Thoracic aorta (tissue), 2 donors: ENCODE measurements around the gene OR6C2. TPM values are rescaled to one million over a fixed set of nuclear protein-coding genes. Genes with fewer than 3 reads are reported as not detected.
"Not testable (repeated sequence)": the region's sequence is repeated elsewhere in the genome, so short reads cannot be mapped to it uniquely, and the experiment has no call there.

Experiments used
- ATAC-seq: fragments of 150-250 bp; one replicate; pipeline ENCODE4 v1.8.0; 2017; ENCODE audit warnings: low read depth; ENCODE audit not compliant: insufficient number of reproducible peaks, low FRiP score
- DNase-seq: peaks from one replicate; pipeline ENCODE4 v3.0.0-alpha.2; 2020; ENCODE audit warnings: low spot score
- H3K27ac ChIP-seq, 2 donors: fragments of 200-600 bp; sonication (generic); 1 replicate in 1 of 2; 2 replicates in 1 of 2; pipeline ENCODE4 v1.5.1; 2016; ENCODE audit warnings: mild to moderate bottlenecking in 2 of 2, moderate library complexity in 2 of 2
- H3K27me3 ChIP-seq: fragments of 200-600 bp; sonication (generic); replicated peaks from 2 replicates; pipeline ENCODE4 v1.6.0; 2016; ENCODE audit warnings: mild to moderate bottlenecking; ENCODE audit not compliant: insufficient read depth
- H3K36me3 ChIP-seq: fragments of 200-600 bp; sonication (generic); one replicate; pipeline ENCODE4 v1.5.1; 2016
- H3K4me1 ChIP-seq, 2 donors: fragments of 200-600 bp; sonication (generic); 1 replicate in 1 of 2; 2 replicates in 1 of 2; pipeline versions ENCODE4 v1.5.1 to v1.6.0; 2016; ENCODE audit warnings: low read depth in 2 of 2, mild to moderate bottlenecking in 1 of 2; ENCODE audit not compliant: control insufficient read depth in 1 of 2
- H3K4me3 ChIP-seq: fragments of 200-600 bp; sonication (generic); 2 replicates; pipeline ENCODE4 v1.5.1; 2016; ENCODE audit warnings: mild to moderate bottlenecking
- H3K9me3 ChIP-seq: fragments of 200-600 bp; sonication (generic); 2 replicates; pipeline ENCODE4 v1.5.1; 2016
- CTCF ChIP-seq: fragments of 200-600 bp; sonication (generic); IDR thresholded peaks from one replicate; pipeline ENCODE4 v1.5.1; 2019; ENCODE audit warnings: antibody characterized with exemption
- total RNA-seq, 2 donors: library from RNA; depleted of rRNA; stranded (reverse); fragments of >200 nt; gene quantifications; one replicate each; pipeline versions ENCODE4 v1.1.0 to v1.2.3, GENCODE V29; 2016

The OR6C2 gene
- total RNA-seq, 2 donors from 2014 or later = not detected

- no peak for TF ChIP-seq CTCF
- H3K36me3 ChIP-seq = no peaks in the 10 kb centered on the region
- no peak within 1 kb of the TSS for H3K4me3 ChIP-seq
- no peaks in the 10 kb centered on the region for H3K4me1 ChIP-seq
- H3K27me3 ChIP-seq = no peaks in the 10 kb centered on the region
- no peaks in the 10 kb centered on the region for H3K9me3 ChIP-seq
- ATAC-seq = no peak
- H3K27ac ChIP-seq = no peak within 1 kb of the TSS
- DNase-seq = no peak
Measured at GRCh38 chr12:55470088-55470829, 26.4 kb downstream of the OR6C2 start, which contains the start of gene OR6C70. OR6C70 (minus strand) TSS chr12:55470138; CDS start chr12:55470138, 0 bp downstream.

GRCh38 chr12:55472264-55472663, 28.4 kb downstream of the OR6C2 start:
- Histone ChIP-seq H3K9me3 (no peaks in the 10 kb centered on the region), H3K27ac (no peak overlapping the region), H3K4me3 (no peak overlapping the region), H3K4me1 (no peaks in the 10 kb centered on the region), H3K36me3 (no peaks in the 10 kb centered on the region), H3K27me3 (no peaks in the 10 kb centered on the region)
- TF ChIP-seq CTCF = no peak
- no peak for ATAC-seq
- no peak for DNase-seq

GRCh38 chr12:55479136-55479535, 35.3 kb downstream of the OR6C2 start:
- H3K36me3 ChIP-seq, H3K27ac ChIP-seq, H3K9me3 ChIP-seq, H3K4me3 ChIP-seq, DNase-seq, H3K27me3 ChIP-seq, ATAC-seq, H3K4me1 ChIP-seq: not testable (repeated sequence)

- H3K9me3 ChIP-seq, H3K27me3 ChIP-seq: not testable (repeated sequence)
Measured at GRCh38 chr12:55484284-55484683, 40.4 kb downstream of the OR6C2 start.

GRCh38 chr12:55492078-55492477, 48.2 kb downstream of the OR6C2 start, which contains the start of gene OR6C68:
OR6C68 (plus strand) TSS chr12:55492378; CDS start chr12:55492378, 0 bp downstream.
- Histone ChIP-seq H3K4me3 (no peak within 1 kb of the TSS), H3K27ac (no peak within 1 kb of the TSS), H3K27me3 (no peaks in the 10 kb centered on the region), H3K36me3 (no peaks in the 10 kb centered on the region), H3K9me3 (no peaks in the 10 kb centered on the region), H3K4me1 (no peaks in the 10 kb centered on the region)
- ATAC-seq (no peak), DNase-seq (no peak)
- no peak for TF ChIP-seq CTCF

More at GRCh38 chr12:55484284-55484683, 40.4 kb downstream of the OR6C2 start:
- H3K27ac ChIP-seq, H3K4me3 ChIP-seq, DNase-seq, ATAC-seq, H3K36me3 ChIP-seq, H3K4me1 ChIP-seq: not testable (repeated sequence)

- Histone ChIP-seq H3K9me3 (no peaks in the 10 kb centered on the region), H3K36me3 (no peaks in the 10 kb centered on the region), H3K4me1 (no peaks in the 10 kb centered on the region), H3K4me3 (no peak overlapping the region), H3K27ac (no peak overlapping the region), H3K27me3 (no peaks in the 10 kb centered on the region)
- no peak for TF ChIP-seq CTCF
- DNase-seq (no peak), ATAC-seq (no peak)
Measured at GRCh38 chr12:55495490-55495889, 51.6 kb downstream of the OR6C2 start.
